AG04450 (cell line): ENCODE data around the gene LARP1. TPM values are rescaled to one million over a fixed set of nuclear protein-coding genes. Genes with fewer than 3 reads are reported as not detected.
"Not testable (repeated sequence)": the region's sequence is repeated elsewhere in the genome, so short reads cannot be mapped to it uniquely, and the experiment has no call there.

Experiments
- CTCF ChIA-PET: fragments of 300-600, 350-600 bp; formaldehyde crosslinking; extraction: SDS; loops from one replicate; lab custom pipeline; 2022; ENCODE audit warnings: antibody characterized with exemption, inconsistent platforms; lab: Charles Lee
- POLR2A ChIA-PET: fragments of 350-600 bp; formaldehyde crosslinking; extraction: SDS; loops from one replicate; lab custom pipeline; 2021; ENCODE audit warnings: antibody characterized with exemption, inconsistent platforms; lab: Yijun Ruan, JAX
- DNase-seq: peaks from one replicate; pipeline ENCODE4 v3.0.0-alpha.2; 2011; ENCODE audit warnings: low read depth, low spot score
- H3K27ac ChIP-seq: one replicate; pipeline ENCODE4 v1.5.1; 2012; ENCODE audit warnings: low read depth, low read length, control low read depth
- H3K27me3 ChIP-seq: one replicate; pipeline ENCODE4 v1.6.0; 2012; ENCODE audit warnings: low read length; ENCODE audit not compliant: control insufficient read depth, insufficient read depth
- H3K4me3 ChIP-seq: 2 replicates; pipeline ENCODE4 v1.5.1; 2011; ENCODE audit warnings: mild to moderate bottlenecking, low read depth, low read length, control low read depth
- H3K9me3 ChIP-seq: 2 replicates; pipeline ENCODE4 v1.5.1; 2012; ENCODE audit warnings: low read length; ENCODE audit not compliant: control insufficient read depth, insufficient read depth
- polyA plus RNA-seq: library from polyadenylated mRNA; depleted of rRNA; stranded (reverse); fragments of >200 nt; gene quantifications from 2 replicates; pipeline ENCODE4 v1.2.3, GENCODE V29; 2011
- TF ChIP-seq, protein P1 (sequence below): IDR thresholded peaks from 2 replicates; pipeline ENCODE4 v1.5.1; 2011; ENCODE audit warnings: low read depth, low read length, control low read depth, inconsistent platforms

LARP1 gene
- polyA plus RNA-seq, 1 experiment, result 54.9 TPM

- POLR2A ChIA-PET, result interaction anchor here (1.3 to 1.5 kb wide), 2 partner anchors 12 to 49 kb away, joined by 5 to 6 read pairs; no protein-coding TSS in a partner anchor
- TF ChIP-seq, protein P1, sequence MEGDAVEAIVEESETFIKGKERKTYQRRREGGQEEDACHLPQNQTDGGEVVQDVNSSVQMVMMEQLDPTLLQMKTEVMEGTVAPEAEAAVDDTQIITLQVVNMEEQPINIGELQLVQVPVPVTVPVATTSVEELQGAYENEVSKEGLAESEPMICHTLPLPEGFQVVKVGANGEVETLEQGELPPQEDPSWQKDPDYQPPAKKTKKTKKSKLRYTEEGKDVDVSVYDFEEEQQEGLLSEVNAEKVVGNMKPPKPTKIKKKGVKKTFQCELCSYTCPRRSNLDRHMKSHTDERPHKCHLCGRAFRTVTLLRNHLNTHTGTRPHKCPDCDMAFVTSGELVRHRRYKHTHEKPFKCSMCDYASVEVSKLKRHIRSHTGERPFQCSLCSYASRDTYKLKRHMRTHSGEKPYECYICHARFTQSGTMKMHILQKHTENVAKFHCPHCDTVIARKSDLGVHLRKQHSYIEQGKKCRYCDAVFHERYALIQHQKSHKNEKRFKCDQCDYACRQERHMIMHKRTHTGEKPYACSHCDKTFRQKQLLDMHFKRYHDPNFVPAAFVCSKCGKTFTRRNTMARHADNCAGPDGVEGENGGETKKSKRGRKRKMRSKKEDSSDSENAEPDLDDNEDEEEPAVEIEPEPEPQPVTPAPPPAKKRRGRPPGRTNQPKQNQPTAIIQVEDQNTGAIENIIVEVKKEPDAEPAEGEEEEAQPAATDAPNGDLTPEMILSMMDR, result no peak
- no peak for DNase-seq
- no peak overlapping the region for H3K4me3 ChIP-seq
- CTCF ChIA-PET, result interaction anchor here (0.5 kb wide), 1 partner anchor 48 kb away, joined by 5 read pairs; no protein-coding TSS in a partner anchor
- no peaks in the 10 kb centered on the region for H3K9me3 ChIP-seq
- no peak overlapping the region for H3K27ac ChIP-seq
- no peaks in the 10 kb centered on the region for H3K27me3 ChIP-seq
Observed at GRCh38 chr5:154741415-154741814, 13.8 kb upstream of the LARP1 start.

- ChIA-PET CTCF (no interaction called here), POLR2A (no interaction called here)
- DNase-seq, result no peak
- Histone ChIP-seq H3K4me3 (no peak overlapping the region), H3K27me3 (no peaks in the 10 kb centered on the region), H3K27ac (no peak overlapping the region), H3K9me3 (no peaks in the 10 kb centered on the region)
- TF ChIP-seq, protein P1, result no peak
Observed at GRCh38 chr5:154743812-154744211, 11.4 kb upstream of the LARP1 start.

GRCh38 chr5:154745349-154745748 is 9.8 kb upstream of the LARP1 start:
- no peak for DNase-seq
- ChIA-PET CTCF (no interaction called here), POLR2A (no interaction called here)
- TF ChIP-seq, protein P1, result no peak
- H3K27ac ChIP-seq, result no peak overlapping the region
- H3K4me3 ChIP-seq, result no peak overlapping the region
- no peaks in the 10 kb centered on the region for H3K27me3 ChIP-seq
- no peaks in the 10 kb centered on the region for H3K9me3 ChIP-seq

GRCh38 chr5:154749491-154749890 is 5.7 kb upstream of the LARP1 start:
- ChIA-PET CTCF (no interaction called here), POLR2A (no interaction called here)
- DNase-seq, result no peak
- TF ChIP-seq, protein P1, result no peak
- Histone ChIP-seq H3K27me3 (no peaks in the 10 kb centered on the region), H3K27ac (no peak overlapping the region), H3K4me3 (no peak overlapping the region), H3K9me3 (no peaks in the 10 kb centered on the region)

DNA sequence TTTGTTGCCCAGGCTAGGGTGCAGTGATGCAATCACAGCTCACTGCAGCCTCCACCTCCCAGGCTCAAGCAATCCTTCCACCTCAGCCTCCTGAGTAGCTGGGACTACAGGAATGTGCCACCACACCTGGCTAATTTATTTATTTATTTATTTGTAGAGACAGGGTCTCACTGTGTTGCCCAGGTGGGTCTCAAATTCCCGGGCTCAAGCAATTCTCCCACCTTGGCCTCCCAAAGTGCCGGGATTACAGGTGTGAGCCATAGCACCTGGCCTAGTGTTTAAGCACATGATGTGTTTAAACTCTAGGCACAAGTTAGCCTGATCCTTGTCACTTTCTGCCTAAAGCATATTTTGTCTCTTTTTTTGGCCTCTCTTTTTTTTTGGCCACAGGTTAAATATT is 4.5 kb upstream of the LARP1 start:
- H3K27ac ChIP-seq, DNase-seq, POLR2A ChIA-PET, H3K4me3 ChIP-seq, H3K27me3 ChIP-seq, CTCF ChIA-PET, H3K9me3 ChIP-seq: not testable (repeated sequence)
